Gastroesophageal sphincter (tissue), 4 donors: ENCODE data around the gene PTPN14. TPM values are rescaled to one million over a fixed set of nuclear protein-coding genes. Genes with fewer than 3 reads are reported as not detected.

Experiments
- ATAC-seq: fragments of 150-250 bp; one replicate; pipeline ENCODE4 v1.9.1; 2016; ENCODE audit warnings: mild to moderate bottlenecking, moderate library complexity
- H3K27ac ChIP-seq, 4 donors: fragments of 200-600 bp; sonication (generic) in 3 of 4; 1 replicate in 3 of 4; 2 replicates in 1 of 4; pipeline ENCODE4 v1.5.1; 2016 to 2019
- H3K27me3 ChIP-seq: fragments of 200-600 bp; sonication (generic); one replicate; pipeline ENCODE4 v1.5.1; 2019
- H3K36me3 ChIP-seq, 2 donors: fragments of 200-600 bp; sonication (generic); one replicate each; pipeline ENCODE4 v1.5.1; 2019; ENCODE audit warnings: control low read depth in 1 of 2
- H3K4me1 ChIP-seq, 3 donors: fragments of 200-600 bp; sonication (generic); 1 replicate in 2 of 3; 2 replicates in 1 of 3; pipeline ENCODE4 v1.5.1; 2016 to 2019; ENCODE audit warnings: control low read depth in 2 of 3
- H3K4me3 ChIP-seq, 2 donors: fragments of 200-600 bp; sonication (generic); one replicate each; pipeline ENCODE4 v1.5.1; 2019; ENCODE audit warnings: mild to moderate bottlenecking in 1 of 2, moderate library complexity in 1 of 2
- H3K9me3 ChIP-seq, 3 donors: fragments of 200-600 bp; sonication (generic); one replicate each; pipeline ENCODE4 v1.5.1; 2017 to 2019; ENCODE audit warnings: control low read depth in 2 of 3
- CTCF ChIP-seq, 4 experiments: fragments of 200-600 bp in 2 of 4; fragments of 450-650 bp in 2 of 4; sonication (generic) in 1 of 4; IDR thresholded peaks; one replicate each; pipeline ENCODE4 v1.5.1; 2017 to 2019; ENCODE audit warnings: antibody characterized with exemption in 4 of 4, mild to moderate bottlenecking in 2 of 4, moderate library complexity in 2 of 4
- EP300 ChIP-seq: sonication (generic); formaldehyde crosslinking; IDR thresholded peaks from one replicate; pipeline ENCODE4 v1.6.1; 2017; ENCODE audit warnings: antibody characterized with exemption, mild to moderate bottlenecking
- POLR2A ChIP-seq, 2 donors: fragments of 450-650 bp; IDR thresholded peaks; one replicate each; pipeline ENCODE4 v1.6.1; 2017; ENCODE audit warnings: antibody characterized with exemption in 2 of 2, mild to moderate bottlenecking in 2 of 2, moderate library complexity in 1 of 2
- POLR2AphosphoS5 ChIP-seq: sonication (generic); formaldehyde crosslinking; IDR thresholded peaks from one replicate; pipeline ENCODE4 v1.6.1; 2017; ENCODE audit warnings: antibody characterized with exemption
- WGBS, 2 donors: methylation state at CpG; one replicate each; pipeline ENCODE4 v1.1.5; 2018; ENCODE audit warnings: low coverage in 1 of 2; 5-methylcytosine and 5-hydroxymethylcytosine counted together
- total RNA-seq, 4 donors: library from RNA; depleted of rRNA; stranded (reverse); fragments of >200 nt; gene quantifications; one replicate each; pipeline ENCODE4 v1.1.0, GENCODE V29; 2016

PTPN14 gene
- total RNA-seq, 4 donors from 2014 or later, result 38.9 to 96.8 (median 75.4) TPM

GRCh38 chr1:214568328-214568727 is 16.9 kb upstream of the PTPN14 start:
- 52 to 67% methylated on average over 1 to 3 of the region's 4 CpGs for WGBS, 2 donors
- no peak overlapping the region for H3K27ac ChIP-seq
- no peak overlapping the region for H3K4me3 ChIP-seq
- H3K27me3 ChIP-seq, result no peaks in the 10 kb centered on the region
- H3K36me3 ChIP-seq, result no peaks in the 10 kb centered on the region
- no peak for TF ChIP-seq EP300
- TF ChIP-seq POLR2A (IDR thresholded peaks at IDR 0.05), result no peak
- TF ChIP-seq POLR2AphosphoS5, result no peak
- TF ChIP-seq CTCF (IDR thresholded peaks at IDR 0.05), result no peak
- ATAC-seq, result no peak
- H3K4me1 ChIP-seq, result no peaks in the 10 kb centered on the region
- H3K9me3 ChIP-seq, result no peaks in the 10 kb centered on the region

- no peaks in the 10 kb centered on the region for H3K36me3 ChIP-seq
- H3K9me3 ChIP-seq, result no peaks in the 10 kb centered on the region
- TF ChIP-seq EP300 (no peak), CTCF (IDR thresholded peaks at IDR 0.05) (no peak), POLR2A (IDR thresholded peaks at IDR 0.05) (no peak), POLR2AphosphoS5 (no peak)
- no peaks in the 10 kb centered on the region for H3K27me3 ChIP-seq
- no peak for ATAC-seq
- no peak overlapping the region for H3K4me3 ChIP-seq
- H3K27ac ChIP-seq, result no peak overlapping the region
- H3K4me1 ChIP-seq, result no peaks in the 10 kb centered on the region
- WGBS, 2 donors, result 100% methylated on average over 2 of the region's 2 CpGs
Measured at GRCh38 chr1:214567481-214567980, 16.1 kb upstream of the PTPN14 start.

- no peaks in the 10 kb centered on the region for H3K27me3 ChIP-seq
- H3K27ac ChIP-seq, result no peak overlapping the region
- ATAC-seq, result no peak
- H3K36me3 ChIP-seq, result no peaks in the 10 kb centered on the region
- no peak overlapping the region for H3K4me3 ChIP-seq
- WGBS, 2 donors, result 57 to 81% methylated on average over 3 of the region's 3 CpGs
- no peaks in the 10 kb centered on the region for H3K4me1 ChIP-seq
- no peaks in the 10 kb centered on the region for H3K9me3 ChIP-seq
- no peak for TF ChIP-seq POLR2A (IDR thresholded peaks at IDR 0.05)
- no peak for TF ChIP-seq EP300
- no peak for TF ChIP-seq POLR2AphosphoS5
- no peak for TF ChIP-seq CTCF (IDR thresholded peaks at IDR 0.05)
Measured at GRCh38 chr1:214566158-214567104, 15.0 kb upstream of the PTPN14 start.

GRCh38 chr1:214565310-214565709 is 13.9 kb upstream of the PTPN14 start:
- Histone ChIP-seq H3K4me3 (no peak overlapping the region), H3K27me3 (no peaks in the 10 kb centered on the region), H3K36me3 (no peaks in the 10 kb centered on the region), H3K9me3 (no peaks in the 10 kb centered on the region), H3K27ac (no peak overlapping the region), H3K4me1 (no peaks in the 10 kb centered on the region)
- no peak for ATAC-seq
- WGBS, 2 donors, result 71 to 82% methylated on average over 1 of the region's 1 CpG
- no peak for TF ChIP-seq CTCF (IDR thresholded peaks at IDR 0.05)
- no peak for TF ChIP-seq EP300
- no peak for TF ChIP-seq POLR2A (IDR thresholded peaks at IDR 0.05)
- TF ChIP-seq POLR2AphosphoS5, result no peak

GRCh38 chr1:214563881-214564280 is 12.5 kb upstream of the PTPN14 start:
- Histone ChIP-seq H3K27me3 (no peaks in the 10 kb centered on the region), H3K4me1 (no peaks in the 10 kb centered on the region), H3K27ac (no peak overlapping the region), H3K36me3 (no peaks in the 10 kb centered on the region), H3K4me3 (no peak overlapping the region), H3K9me3 (no peaks in the 10 kb centered on the region)
- no peak for TF ChIP-seq POLR2AphosphoS5
- TF ChIP-seq CTCF (IDR thresholded peaks at IDR 0.05), result no peak
- no peak for TF ChIP-seq EP300
- no peak for ATAC-seq
